Stimulated activated CD8-positive, alpha-beta memory T cell treated with anti-CD3 and anti-CD28 coated beads, Interleukin-7, amount 100 ng/mL, for 48 hours (primary cell): ENCODE results near the gene FMC1.
"Not testable (repeated sequence)": the region's sequence is repeated elsewhere in the genome, so short reads cannot be mapped to it uniquely, and the experiment has no call there.

Experiments used
- DNase-seq, 2 donors: peaks; one replicate each; pipeline ENCODE4 v3.0.0-alpha.2; 2020; ENCODE audit warnings: low read depth in 1 of 2; ENCODE audit errors: extremely low read depth in 1 of 2

Gene FMC1

DNA sequence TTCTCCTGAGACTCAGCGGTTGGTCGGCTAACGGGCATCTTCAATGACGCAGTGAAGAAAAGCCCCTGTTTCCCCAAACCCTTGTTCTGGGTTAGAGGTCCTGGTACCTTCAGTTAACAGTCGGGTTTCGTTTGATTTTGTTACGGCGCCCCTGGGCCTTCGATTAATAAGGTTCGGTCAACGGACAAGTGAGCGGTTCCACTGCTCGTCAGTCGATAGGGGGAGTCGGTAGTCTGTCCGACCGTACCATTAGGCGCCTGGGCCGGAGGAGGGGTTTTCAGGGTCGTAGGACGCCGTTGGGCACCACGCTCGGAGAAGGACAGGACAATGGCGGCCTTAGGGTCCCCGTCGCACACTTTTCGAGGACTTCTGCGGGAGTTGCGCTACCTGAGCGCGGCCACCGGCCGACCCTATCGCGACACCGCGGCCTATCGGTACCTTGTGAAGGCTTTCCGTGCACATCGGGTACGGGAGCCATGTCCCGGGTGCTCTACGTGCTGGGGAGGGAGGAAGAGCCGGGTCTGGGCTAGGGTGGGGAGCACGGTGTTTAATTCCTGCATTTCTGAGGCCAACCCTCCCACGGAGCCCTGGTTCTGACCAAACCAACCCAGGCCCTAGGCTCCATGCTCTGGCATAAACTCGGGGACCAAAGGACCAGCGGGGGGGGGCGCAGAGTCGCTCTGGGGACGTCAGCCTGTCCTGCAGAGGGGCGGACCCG is at the start of gene FMC1:
Gene FMC1 (plus strand): TSS at position 280 of the 718 bp plus-strand sequence. CDS start 48 bp downstream, at position 328.
- DNase-seq = peak; percentile 74 to 86

- DNase-seq = no peak
Observed at GRCh38 chr7:139292821-139293220, 48.3 kb upstream of the FMC1 start.

DNA sequence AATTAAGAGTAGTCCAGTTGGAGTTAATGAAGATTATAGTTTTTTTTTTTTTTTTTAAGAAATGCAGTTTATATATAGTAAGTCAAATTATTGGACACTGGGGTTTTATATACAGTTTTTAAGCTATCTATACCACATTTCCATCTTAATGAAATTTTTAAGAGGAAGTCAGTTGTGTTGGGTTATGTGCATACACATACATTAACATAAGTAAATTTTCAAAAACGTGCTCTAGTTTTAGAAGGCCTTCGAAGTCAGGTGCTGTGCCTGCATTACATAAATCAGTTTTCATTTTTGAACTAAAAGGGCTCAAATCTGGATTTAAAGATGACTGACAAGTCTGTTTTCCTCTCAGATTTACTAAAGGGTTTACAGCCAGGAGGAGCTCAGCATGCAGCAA is 47.6 kb upstream of the FMC1 start:
- no peak for DNase-seq

DNA sequence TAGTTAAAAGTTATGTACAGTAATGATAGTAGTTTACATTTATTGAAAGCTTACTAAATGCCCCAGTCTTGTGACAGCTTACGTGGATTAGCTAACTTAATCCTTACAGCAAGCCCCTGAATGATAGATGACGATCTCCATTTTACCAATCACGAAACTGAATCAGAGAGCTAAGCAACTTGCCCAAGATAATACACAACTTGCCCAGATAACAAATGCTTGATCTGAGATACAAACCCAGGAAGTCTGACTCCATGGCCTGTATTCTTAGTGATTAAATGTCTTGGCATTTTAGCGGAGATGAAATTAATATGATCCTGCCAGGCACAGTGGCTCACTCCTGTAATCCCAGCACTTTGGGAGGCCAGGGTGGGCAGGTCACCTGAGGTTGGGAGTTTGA is 46.9 kb upstream of the FMC1 start:
- DNase-seq = no peak

DNA sequence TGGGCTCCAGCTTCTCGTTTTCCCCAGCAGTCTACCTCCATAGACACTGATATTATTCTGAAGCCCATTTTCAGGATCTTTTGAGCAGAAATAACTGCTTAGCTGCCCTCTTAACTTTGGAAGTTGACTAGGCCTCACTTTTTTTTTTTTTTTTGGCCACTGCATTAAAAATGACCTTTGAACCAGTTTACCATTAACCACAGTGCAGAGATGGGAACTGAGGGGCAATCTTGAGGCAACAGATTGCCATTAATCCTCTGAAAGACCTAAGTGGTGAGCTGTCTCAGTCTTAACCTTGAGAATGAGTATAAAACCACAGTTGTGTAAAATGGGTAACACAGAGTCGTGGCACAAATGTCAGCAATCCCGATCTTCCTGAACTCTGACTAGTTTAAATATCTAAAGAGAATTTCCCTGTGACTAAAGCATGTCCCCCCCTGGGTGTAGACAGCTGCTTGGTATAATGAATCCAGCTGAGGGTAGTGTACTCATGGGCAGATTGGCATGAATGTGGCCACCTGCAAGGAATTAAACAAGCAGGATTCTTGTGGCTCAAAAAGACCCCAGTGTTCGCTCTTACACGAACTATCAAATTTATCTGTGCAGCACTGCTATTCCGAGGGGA is 46.1 kb upstream of the FMC1 start:
- DNase-seq = no peak

DNA sequence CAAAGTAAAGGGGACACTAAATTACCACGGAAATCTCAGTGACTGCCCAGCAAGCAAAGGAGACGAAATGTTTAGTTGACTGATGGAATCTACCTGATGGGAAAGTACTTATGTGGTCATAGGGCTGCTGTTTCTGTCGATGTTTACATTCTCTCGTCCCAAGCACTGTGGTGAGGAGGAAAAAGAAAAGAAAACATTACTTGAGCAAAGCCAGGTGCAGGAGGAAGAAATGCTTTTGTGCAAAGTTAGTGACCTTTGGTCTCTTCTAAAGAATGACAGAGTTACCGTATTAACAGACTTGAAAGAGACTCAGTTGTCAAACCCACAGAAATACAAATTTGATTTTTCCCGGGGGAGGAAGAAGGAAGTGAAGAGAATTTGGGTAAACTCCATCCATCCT is 43.3 kb upstream of the FMC1 start:
- no peak for DNase-seq

DNA sequence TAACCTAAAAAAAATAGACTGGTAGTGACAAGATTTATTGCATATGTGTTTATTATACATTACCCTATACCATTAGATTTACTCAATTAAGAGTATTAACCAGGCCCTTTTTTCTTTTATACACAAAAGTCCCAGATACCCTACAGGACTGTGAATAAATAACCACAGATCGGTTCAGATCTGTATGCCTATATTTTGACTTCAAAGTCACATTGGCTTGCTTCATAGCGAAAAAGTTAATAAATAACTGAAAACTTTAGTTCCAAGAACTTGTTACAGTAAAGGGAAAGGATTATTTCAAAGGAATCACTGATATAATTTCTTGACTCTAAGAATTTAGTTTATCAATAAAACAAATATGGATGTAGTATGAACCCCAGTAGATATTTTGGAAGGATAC is 41.8 kb upstream of the FMC1 start:
- DNase-seq = no peak

DNA sequence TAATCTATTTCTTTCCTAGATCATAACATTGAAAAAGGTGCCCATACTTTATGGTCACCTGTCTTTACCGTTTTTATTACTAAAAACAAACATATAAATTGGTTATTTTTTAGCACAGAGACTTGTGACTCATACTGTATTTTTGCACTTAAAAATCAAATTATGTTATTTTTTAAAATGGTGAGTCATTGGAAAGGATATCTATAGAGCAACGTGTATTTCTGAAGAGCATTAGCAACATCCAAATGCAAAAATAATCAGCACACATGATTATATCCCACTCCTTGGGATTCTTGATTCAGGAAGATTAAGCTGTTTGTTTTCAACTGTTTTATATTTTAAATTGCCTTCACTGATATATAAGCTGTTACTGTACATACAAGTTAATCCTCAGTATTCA is 40.7 kb upstream of the FMC1 start:
- no peak for DNase-seq

DNA sequence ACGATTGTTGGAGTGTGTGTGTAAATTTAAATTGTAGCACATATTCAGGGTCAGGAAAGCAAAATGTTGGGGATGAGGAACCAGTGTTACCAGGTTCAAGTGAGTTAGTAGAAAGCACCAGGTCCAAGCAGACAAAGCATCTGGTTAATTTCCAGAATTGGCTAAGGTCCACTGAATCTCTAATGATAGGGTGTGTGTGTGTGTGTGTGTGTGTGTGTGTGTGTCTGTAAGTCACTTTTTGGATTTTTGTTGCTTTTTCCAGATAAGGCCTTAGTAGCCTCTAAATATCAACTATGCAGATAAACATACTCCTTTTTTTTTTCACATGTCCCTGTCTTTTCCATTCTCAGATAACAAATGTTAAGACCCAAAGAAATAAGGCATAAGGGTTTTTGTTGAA is 36.6 kb upstream of the FMC1 start:
- DNase-seq = no peak

GRCh38 chr7:139317939-139318505 is 23.1 kb upstream of the FMC1 start:
- no peak for DNase-seq

DNA sequence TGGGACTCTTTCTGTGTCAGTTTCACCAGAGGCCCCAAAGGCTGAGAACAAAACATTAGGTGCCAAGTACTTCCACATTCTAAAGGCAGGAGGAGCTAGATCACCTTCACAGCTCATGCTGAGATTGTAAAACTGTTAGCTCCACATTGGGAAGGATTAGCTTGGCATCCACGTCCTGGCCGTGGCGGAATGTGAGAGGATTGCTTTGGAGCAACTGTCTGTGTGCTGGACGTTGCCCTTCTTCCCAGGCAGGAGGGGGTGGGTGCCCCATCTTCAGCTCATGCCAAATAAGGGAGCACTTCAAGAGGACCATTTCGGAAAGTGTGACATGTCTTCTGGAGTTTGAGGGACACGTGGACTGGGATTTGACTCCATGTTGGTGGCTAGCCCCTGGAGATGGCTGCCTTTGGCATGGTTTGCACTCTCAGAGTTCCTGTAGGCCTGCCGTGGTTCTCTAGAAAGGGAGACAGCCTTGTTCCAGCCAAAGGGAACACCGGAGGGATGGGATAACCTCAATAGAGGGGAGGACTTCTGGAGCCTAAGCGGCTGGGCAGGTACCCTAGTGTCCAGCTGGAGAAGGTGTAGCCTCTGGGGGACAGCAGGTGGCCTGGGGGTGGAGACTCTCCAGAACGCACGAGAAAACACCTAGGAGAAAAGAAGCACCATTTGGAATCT is 19.9 kb upstream of the FMC1 start:
- DNase-seq = no peak

DNA sequence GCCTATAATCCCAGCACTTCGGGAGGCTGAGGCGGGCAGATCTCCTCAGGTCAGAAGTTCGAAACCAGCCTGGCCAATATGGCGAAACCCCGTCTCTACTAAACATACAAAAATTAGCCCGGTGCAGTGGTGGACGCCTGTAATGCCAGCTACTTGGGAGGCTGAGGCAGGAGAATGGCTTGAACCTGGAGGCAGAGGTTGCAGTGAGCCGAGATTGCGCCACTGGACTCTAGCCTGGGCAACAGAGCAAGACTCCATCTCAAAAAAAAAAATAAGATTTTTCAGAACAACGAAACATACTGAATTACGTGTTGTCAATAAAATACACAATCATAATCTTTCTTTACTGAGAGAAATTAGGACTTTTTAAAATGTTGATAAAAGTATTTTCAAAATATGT is 16.4 kb upstream of the FMC1 start:
- DNase-seq = not testable (repeated sequence)

DNA sequence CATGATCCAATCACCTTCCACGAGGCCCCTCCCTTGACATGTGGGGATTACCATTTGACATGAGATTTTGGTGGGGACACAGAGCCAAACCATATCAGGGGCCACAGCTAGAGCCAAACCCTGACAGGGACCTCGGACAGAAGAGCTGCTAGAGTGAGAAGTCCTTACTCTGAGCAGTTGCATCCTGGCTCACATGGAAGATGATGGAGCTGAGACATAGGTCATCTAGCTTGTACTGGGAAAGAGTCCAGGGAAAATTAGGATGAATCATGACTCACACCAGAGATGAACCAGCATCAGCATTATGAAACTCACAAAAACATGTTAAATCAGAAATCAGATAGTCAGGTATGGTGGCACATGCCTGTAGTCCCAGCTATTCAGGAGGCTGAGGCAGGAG is 12.8 kb upstream of the FMC1 start:
- no peak for DNase-seq

DNA sequence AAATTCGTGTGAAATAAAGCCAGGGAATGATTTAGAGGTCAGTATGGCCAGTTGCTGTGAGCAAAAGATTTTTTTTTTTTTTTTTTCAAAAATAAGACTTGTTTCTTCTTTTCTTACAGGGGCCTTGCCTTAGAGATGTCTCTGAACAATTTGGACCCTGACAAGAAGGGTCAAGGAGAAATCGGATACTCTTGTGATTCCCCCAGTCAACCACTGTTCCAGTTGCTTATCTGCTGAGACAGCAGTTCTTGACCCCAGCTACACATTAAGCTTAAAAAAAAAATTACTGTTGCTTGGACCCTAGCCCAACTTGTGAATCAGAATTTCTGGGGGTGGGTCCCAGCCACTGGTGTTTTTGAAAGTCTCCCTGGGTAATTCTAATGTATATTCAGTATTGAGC is 12.0 kb upstream of the FMC1 start:
- DNase-seq = no peak

DNA sequence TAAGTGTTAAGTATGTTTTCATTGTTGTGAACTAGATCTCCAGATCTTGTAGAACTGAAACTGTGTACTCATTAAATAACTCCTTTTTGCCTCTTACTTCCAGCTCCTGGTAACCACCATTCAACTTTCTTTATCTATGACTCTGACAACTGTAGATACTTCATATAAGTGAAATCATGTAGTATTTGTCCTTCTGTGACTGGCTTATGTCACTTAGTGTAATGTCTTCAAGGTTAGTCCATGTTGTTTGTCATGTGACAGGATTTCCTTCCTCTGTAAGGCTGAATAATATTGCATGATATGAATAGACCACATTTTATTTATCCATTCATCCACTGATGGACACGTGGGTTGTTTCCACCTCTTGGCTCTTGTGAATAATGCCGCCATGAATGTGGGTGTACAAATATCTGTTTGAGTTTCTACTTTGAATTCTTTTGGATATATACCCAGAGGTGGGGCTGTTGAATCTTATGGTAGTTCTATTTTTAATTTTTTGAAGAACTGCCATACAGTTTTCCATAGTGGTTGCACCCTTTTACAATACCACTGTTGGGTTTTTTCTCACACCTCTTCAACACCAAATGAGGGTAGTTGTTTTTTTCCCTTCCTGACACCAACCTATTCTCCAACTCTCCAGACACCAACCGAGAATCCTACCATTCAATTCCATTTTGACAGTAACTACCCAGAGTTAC is 10.7 kb upstream of the FMC1 start:
- DNase-seq = no peak

- DNase-seq = no peak
Observed at GRCh38 chr7:139332697-139333359, 8.3 kb upstream of the FMC1 start.

DNA sequence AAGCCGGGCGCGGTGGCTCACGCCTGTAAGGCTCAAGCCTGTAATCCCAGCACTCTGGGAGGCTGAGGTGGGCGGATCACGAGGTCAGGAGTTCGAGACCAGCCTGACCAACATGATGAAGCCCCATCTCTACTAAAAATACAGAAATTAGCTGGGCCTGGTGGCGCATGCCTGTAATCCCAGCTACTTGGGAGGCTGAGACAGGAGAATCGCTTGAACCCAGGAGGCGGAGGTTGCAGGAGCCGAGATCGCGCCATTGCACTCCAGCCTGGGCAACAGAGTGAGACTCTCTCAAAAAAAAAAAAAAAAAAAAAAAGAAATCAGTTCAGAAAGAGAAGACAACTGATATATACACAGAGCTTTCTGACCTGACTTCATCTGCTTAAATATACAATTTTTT is 7.7 kb upstream of the FMC1 start:
- DNase-seq = not testable (repeated sequence)

DNA sequence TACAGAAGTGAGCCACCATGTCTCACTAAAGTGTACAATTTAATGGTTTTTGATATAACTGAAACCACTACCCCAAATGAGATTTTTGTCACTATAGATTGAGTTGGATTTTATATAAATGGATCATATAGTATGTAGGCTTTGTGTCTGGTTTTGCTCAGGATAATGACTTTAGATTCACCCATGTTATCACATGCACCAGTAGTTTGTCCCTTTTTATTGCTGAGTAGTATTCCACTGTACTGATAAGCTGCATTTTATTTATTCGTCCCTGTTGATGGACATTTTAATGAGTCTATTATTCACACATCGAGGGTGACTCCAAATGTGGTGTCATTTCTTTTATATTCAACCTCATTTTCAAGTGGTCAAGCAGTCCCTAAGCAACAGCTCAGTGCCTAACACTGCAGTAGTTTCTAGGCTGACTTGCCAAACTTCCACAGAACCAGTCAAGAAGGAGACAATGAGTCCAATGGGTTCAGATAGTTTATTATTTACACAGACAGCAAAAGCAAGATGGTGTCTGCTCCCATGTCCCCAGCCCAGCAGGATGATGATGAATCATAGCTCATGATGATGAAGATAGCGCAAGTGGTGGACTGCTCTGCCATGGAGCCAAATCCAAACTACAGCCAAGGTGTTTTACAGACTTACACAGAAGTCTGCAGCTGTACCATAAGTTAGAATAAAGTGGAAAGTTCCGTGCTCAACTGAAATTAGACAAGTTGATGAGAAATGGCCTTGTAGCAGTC is 6.6 kb upstream of the FMC1 start:
- no peak for DNase-seq

DNA sequence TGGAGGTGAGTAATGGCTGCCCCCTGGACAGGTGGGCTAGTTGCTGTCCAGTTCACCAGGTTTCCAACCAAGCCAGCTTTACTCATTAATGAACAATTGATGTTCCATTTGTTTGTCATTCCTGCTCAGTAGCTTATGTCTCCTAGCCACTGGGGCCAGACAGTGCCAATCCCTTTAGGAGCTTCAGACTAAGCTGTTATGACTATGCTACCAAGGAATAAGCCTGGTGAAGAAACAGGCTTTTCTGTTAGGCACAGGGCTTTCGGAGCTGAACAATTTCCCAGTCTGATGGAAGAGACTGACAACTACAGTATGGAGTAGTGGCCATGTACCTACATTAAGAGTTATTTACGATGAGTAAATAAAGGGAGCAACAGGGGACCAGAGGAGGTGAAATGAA is 2.1 kb upstream of the FMC1 start:
- no peak for DNase-seq

DNA sequence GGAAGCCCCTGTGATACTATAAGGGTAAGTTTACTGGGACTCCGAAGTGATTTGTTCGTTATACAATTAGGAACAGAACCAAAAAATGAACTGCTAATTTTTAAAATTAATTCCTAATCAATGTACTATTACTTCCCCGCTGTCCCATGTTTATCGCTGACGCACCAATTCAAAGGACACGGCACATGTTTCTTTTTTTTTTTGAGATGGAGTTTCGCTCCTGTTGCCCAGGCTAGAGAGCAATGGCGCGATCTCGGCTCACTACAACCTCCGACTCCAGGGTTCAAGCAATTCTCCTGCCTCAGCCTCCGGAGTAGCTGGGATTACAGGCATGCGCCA is 1.5 kb upstream of the FMC1 start:
- no peak for DNase-seq
